Fibroblast of skin of left quadriceps (primary cell): Measurements from ENCODE around the gene ANKZF1.

Experiments
- DNase-seq, 2 experiments: peaks; one replicate each; pipeline ENCODE4 v3.0.0-alpha.2; 2013; ENCODE audit warnings: low read depth in 2 of 2

The ANKZF1 gene

GRCh38 chr2:219282943-219283581, 53.5 kb downstream of the ANKZF1 start:
- no peak for DNase-seq

GRCh38 chr2:219284501-219285372, 55.1 kb downstream of the ANKZF1 start:
- no peak for DNase-seq

GRCh38 chr2:219285373-219285735, 55.7 kb downstream of the ANKZF1 start:
- no peak for DNase-seq

- DNase-seq, result peak; percentile 46 to 49
These were observed 56.4 kb downstream of the ANKZF1 start for GRCh38 chr2:219285894-219286425.
